ENCODE data around the gene PBXIP1. TPM values are rescaled to one million over a fixed set of nuclear protein-coding genes. Genes with fewer than 3 reads are reported as not detected.
"Not testable (repeated sequence)": the region's sequence is repeated elsewhere in the genome, so short reads cannot be mapped to it uniquely, and the experiment has no call there.

Gene PBXIP1
- total RNA-seq, 2 donors from 2014 or later: 61.9 to 118 TPM

DNA sequence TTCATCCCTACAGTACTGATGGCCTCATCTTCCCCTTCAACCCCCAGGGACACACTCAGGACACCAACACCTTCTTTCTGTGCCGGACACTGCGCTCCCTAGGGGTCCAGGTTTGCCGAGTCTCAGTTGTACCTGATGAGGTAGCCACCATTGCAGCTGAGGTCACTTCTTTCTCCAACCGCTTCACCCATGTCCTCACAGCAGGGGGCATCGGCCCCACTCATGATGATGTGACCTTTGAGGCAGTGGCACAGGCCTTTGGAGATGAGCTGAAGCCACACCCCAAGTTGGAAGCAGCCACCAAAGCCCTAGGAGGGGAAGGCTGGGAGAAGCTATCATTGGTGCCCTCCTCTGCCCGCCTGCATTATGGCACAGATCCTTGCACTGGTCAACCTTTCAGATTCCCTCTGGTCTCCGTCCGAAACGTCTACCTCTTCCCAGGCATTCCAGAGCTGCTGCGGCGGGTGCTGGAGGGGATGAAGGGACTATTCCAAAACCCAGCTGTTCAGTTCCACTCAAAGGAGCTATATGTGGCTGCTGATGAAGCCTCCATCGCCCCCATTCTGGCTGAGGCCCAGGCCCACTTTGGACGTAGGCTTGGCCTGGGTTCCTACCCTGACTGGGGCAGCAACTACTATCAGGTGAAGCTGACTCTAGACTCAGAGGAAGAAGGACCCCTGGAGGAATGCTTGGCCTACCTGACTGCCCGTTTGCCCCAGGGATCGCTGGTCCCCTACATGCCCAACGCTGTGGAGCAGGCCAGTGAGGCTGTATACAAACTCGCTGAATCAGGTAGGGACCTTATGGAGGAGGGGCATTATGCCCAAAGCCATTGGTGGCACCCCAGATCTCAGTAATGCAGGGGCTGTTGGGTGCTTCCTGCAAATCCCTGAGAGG is 32.4 kb upstream of the PBXIP1 start:
- H3K4me3 Mint-ChIP-seq: no peak overlapping the region
- H3K4me1 Mint-ChIP-seq: peaks cover 4% of the 10 kb centered on the region
- H3K27ac Mint-ChIP-seq: no peak overlapping the region
- no peaks in the 10 kb centered on the region for H3K9me3 Mint-ChIP-seq
- peaks cover 77% of the 10 kb centered on the region for H3K36me3 Mint-ChIP-seq (ENCODE audit: low read depth)
- H3K27me3 Mint-ChIP-seq: no peaks in the 10 kb centered on the region
- ATAC-seq (replicated peaks): no peak

DNA sequence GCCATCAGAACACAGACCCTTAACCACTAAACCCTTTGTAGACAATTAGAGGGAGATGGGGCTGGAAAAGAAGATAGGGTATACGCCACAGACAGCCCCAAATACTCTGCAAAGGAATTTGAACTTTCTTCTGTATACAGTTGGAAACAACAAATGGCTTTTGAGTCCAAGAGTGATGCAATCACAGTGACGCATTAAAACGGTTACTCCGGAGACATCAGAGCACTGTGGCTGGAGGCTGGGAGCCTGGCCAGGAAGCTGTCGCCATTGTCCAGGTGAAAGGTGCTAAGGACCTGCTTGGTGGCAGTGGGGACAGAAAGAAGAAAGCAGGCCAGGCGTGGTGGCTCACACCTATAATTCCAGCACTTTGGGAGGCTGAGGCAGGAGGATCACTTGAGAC is 31.4 kb upstream of the PBXIP1 start:
- no peak overlapping the region for H3K4me3 Mint-ChIP-seq
- no peak for ATAC-seq (replicated peaks)
- H3K27me3 Mint-ChIP-seq: no peaks in the 10 kb centered on the region
- H3K9me3 Mint-ChIP-seq: no peaks in the 10 kb centered on the region
- peaks cover 4% of the 10 kb centered on the region for H3K4me1 Mint-ChIP-seq
- peaks cover 72% of the 10 kb centered on the region for H3K36me3 Mint-ChIP-seq (ENCODE audit: low read depth)
- no peak overlapping the region for H3K27ac Mint-ChIP-seq

DNA sequence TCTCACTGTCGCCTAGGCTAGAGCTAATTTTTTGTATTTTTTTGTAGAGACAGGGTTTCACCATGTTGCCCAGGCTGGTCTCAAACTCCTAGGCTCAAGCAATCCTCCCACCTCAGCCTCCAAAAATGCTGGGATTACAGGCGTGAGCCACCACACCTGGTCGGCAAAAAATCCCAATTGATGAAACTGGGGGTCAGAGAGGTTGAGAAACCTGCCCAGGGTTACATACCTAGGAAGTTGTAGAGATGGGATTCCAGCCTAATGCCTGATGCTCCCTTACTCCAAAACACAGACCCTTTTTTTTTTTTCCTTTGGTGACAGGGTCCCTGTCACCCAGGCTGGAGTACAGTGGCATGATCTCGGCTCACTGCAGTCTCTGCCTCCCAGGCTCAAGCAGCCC is 30.8 kb upstream of the PBXIP1 start:
- H3K4me3 Mint-ChIP-seq; H3K27ac Mint-ChIP-seq; ATAC-seq (replicated peaks); H3K4me1 Mint-ChIP-seq; H3K9me3 Mint-ChIP-seq; H3K27me3 Mint-ChIP-seq: not testable (repeated sequence)
- peaks cover 69% of the 10 kb centered on the region for H3K36me3 Mint-ChIP-seq (ENCODE audit: low read depth)

DNA sequence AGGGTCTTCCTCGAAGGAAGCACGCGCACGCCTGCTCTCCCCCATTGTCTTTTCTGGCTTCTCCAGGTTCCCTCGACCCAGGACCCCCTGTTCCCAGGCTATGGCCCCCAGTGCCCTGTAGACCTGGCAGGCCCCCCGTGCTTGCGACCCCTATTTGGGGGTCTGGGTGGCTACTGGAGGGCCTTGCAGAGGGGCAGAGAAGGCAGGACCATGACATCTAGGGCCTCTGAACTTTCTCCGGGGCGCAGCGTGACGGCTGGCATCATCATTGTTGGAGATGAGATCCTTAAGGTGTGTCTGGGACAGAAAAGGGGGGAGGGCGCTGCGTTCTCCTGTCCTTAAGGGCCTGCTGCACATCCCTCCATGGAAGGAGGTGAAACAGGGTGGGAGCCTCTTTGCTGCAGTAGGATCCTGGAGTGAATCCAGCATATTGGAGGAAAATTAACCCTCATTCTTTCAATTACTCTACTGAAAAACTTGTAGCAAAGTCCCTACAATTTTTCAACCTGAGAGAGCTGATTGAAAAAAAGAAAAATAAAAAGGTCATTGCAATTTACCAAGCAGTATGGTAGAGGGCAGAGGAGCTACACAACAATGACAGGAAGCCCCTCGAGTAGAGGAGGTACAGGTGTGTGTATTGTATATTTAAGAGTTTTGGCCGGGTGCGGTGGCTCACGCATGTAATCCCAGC is 28.0 kb upstream of the PBXIP1 start:
- no peaks in the 10 kb centered on the region for H3K27me3 Mint-ChIP-seq
- no peak overlapping the region for H3K27ac Mint-ChIP-seq

DNA sequence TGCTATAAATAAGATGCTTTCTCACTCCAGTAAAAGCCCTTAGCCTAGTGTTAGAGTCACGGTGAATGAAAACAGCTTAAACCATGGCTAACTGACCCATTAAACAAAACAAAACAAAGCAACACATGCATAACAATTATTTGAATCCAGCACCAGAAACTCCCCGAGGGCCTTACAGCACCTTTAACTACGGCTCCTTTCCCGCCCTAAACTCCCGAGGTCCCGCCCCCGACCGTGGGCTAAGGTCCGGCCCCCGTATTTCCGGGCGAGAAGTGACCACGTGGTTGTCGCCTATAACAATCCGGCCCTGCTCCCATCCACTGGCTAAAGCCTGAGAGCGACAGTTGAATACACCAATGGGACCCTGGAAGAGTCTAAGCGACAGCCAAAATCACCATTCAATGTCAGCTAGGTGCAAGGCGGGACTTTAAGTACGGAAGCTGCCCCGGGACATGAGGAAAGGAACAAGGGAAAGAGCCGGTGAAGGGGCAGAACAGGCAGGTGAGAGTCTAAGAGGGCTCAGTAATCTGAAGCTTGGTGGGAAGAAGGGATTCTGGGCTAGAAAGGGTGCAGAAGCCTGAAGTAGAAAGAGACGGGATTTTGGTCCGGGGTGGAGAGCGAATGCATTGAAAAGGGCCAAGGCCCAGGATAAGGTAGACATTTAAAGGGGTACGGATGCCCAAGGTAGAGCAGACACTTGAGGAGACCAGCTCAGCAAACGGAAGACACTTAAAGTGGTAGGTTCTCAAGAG is 27.2 kb upstream of the PBXIP1 start, which contains the start of gene FLAD1:
Gene FLAD1, plus strand, starts transcription at position 448 of the 752 bp plus-strand sequence. CDS start 351 bp downstream, outside the sequence.
- Mint-ChIP-seq H3K27me3 (no peaks in the 10 kb centered on the region), H3K4me3 (no peak within 1 kb of the TSS), H3K27ac (no peak within 1 kb of the TSS), H3K4me1 (peaks cover 9% of the 10 kb centered on the region), H3K36me3 (ENCODE audit: low read depth) (peaks cover 61% of the 10 kb centered on the region), H3K9me3 (no peaks in the 10 kb centered on the region)
- ATAC-seq (replicated peaks): peak; percentile 99

More for the DNA sequence above, 28.0 kb upstream of the PBXIP1 start:
- ATAC-seq (replicated peaks): no peak
- no peaks in the 10 kb centered on the region for H3K9me3 Mint-ChIP-seq
- H3K4me3 Mint-ChIP-seq: no peak overlapping the region
- peaks cover 61% of the 10 kb centered on the region for H3K36me3 Mint-ChIP-seq (ENCODE audit: low read depth)
- peaks cover 13% of the 10 kb centered on the region for H3K4me1 Mint-ChIP-seq

DNA sequence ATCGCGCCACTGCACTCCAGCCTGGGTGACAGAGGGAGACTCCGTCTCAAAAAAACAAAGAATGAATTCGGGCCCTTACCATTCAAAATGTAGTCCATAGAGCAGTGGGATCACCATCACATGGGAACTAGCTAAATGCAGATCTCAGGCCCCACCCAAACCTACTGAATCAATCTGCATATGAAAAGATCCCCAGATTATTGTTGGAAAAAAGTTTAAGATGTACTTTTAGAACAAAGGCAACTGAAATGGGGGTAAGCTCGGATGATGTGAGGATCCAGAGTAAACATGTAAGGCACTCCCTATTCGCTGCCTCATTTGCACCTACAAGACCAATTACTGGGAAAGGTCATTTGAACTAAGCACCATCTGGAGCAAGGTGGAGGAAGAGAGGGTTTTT is 26.4 kb upstream of the PBXIP1 start:
- H3K4me1 Mint-ChIP-seq: peaks cover 9% of the 10 kb centered on the region
- no peak for ATAC-seq (replicated peaks)
- no peak overlapping the region for H3K4me3 Mint-ChIP-seq
- peaks cover 61% of the 10 kb centered on the region for H3K36me3 Mint-ChIP-seq (ENCODE audit: low read depth)
- no peaks in the 10 kb centered on the region for H3K9me3 Mint-ChIP-seq
- H3K27me3 Mint-ChIP-seq: no peaks in the 10 kb centered on the region
- H3K27ac Mint-ChIP-seq: no peak overlapping the region

DNA sequence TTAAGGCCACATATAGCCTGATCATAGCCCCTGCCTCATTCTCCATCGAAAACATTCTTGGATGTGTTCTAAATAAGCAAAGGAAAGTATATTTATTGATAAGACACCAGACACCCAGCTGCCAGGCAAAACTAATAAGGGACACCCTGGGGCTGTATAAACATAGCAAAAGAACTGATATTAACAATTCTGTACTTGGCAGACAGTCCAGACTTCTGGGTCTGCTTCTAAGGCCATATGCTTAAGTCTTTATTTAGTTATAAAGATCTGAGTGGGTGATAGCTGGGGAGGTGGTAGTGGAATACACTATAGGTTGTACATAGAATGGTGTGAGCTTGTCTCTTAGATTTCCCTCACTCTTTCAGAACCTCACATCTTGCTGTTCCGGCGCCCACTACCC is 22.5 kb upstream of the PBXIP1 start:
- no peaks in the 10 kb centered on the region for H3K9me3 Mint-ChIP-seq
- no peak overlapping the region for H3K4me3 Mint-ChIP-seq
- H3K4me1 Mint-ChIP-seq: peaks cover 14% of the 10 kb centered on the region
- H3K36me3 Mint-ChIP-seq (ENCODE audit: low read depth): peaks cover 45% of the 10 kb centered on the region
- H3K27ac Mint-ChIP-seq: no peak overlapping the region
- ATAC-seq (replicated peaks): no peak
- H3K27me3 Mint-ChIP-seq: no peaks in the 10 kb centered on the region

DNA sequence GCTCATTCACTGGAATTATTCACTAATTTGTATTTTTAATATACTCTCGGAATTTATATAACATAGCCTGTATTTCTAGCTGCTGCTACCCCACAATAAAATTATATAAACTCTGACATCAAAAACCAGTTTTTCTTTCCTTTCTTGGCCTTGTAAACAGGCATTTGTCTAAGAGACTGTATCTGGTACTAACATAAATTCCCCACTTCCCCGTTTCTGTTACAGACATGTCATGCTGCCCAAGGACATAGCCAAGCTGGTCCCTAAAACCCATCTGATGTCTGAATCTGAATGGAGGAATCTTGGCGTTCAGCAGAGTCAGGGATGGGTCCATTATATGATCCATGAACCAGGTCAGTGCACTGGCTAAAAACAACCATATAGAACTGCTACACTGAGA is 21.9 kb upstream of the PBXIP1 start:
- Mint-ChIP-seq H3K4me1 (peaks cover 14% of the 10 kb centered on the region), H3K27ac (peak overlapping the region; percentile 61), H3K36me3 (ENCODE audit: low read depth) (peaks cover 48% of the 10 kb centered on the region)
- not testable (repeated sequence) for H3K27me3 Mint-ChIP-seq; H3K9me3 Mint-ChIP-seq; H3K4me3 Mint-ChIP-seq; ATAC-seq (replicated peaks)

DNA sequence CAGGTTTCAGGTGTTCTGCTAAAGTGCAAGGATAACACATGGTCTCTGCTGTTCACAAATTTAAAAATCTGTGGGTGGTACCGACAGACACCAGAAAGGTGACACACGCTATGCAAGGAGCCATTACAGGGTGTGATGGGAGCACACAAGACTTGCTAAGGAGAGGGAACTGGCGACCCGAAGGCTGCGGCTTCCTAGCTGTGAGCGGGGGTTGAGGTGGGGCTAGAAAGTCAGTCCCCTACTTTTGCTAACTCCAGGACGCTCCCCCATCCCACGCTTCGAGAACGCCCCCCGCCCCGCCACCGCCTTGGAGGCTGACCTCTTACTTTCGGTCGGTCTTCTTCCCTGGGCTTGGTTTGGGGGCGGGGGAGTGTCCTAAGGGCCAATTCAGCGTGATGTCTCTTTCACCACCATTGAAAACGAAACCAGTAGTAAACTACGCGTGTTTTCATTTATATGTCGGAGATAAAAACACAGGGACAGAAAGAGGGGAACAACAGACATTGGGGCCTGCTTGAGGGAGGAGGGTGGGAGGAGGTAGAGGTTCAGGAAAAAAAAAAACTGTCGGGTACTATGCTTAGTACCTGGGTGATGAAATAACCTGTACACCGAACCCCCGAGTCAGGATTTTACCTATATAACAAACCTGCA is 19.6 kb upstream of the PBXIP1 start:
- Mint-ChIP-seq H3K4me3 (no peak overlapping the region), H3K4me1 (peaks cover 27% of the 10 kb centered on the region), H3K27me3 (no peaks in the 10 kb centered on the region), H3K36me3 (ENCODE audit: low read depth) (peaks cover 54% of the 10 kb centered on the region), H3K9me3 (no peaks in the 10 kb centered on the region), H3K27ac (no peak overlapping the region)
- ATAC-seq (replicated peaks): peak; percentile 13

DNA sequence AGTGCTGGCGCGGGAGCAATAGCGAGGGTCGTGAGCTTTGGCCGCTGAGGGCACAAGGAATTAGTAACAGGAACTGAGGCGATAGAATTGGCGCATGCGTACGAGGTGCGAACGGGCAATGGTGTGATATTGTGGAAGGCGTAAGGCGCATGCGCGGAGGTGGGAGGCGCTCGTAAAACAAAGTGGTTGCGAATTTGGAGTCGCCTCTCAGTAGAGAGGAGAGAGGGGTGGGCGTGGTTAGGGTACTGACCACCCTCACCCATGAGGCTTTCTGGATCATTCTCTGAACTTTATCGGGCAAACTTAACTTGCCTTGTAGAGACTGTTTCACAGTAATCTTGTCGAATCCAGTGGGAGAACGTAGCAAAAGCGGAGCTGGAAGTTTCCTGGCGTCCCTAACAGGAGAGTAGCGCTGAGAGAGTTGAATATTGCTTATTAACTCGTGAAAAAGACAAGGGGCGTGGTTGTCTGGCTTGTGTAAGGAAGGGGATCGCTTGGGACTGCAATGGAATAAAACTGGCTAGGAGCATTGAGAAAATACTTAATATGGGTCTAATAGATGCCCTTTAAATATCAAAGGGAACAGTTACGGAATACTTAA is 19.0 kb upstream of the PBXIP1 start:
- Mint-ChIP-seq H3K36me3 (ENCODE audit: low read depth) (peaks cover 52% of the 10 kb centered on the region), H3K27me3 (no peaks in the 10 kb centered on the region), H3K9me3 (no peaks in the 10 kb centered on the region), H3K4me1 (peaks cover 27% of the 10 kb centered on the region), H3K4me3 (no peak overlapping the region), H3K27ac (no peak overlapping the region)
- peak; percentile 60 for ATAC-seq (replicated peaks)

DNA sequence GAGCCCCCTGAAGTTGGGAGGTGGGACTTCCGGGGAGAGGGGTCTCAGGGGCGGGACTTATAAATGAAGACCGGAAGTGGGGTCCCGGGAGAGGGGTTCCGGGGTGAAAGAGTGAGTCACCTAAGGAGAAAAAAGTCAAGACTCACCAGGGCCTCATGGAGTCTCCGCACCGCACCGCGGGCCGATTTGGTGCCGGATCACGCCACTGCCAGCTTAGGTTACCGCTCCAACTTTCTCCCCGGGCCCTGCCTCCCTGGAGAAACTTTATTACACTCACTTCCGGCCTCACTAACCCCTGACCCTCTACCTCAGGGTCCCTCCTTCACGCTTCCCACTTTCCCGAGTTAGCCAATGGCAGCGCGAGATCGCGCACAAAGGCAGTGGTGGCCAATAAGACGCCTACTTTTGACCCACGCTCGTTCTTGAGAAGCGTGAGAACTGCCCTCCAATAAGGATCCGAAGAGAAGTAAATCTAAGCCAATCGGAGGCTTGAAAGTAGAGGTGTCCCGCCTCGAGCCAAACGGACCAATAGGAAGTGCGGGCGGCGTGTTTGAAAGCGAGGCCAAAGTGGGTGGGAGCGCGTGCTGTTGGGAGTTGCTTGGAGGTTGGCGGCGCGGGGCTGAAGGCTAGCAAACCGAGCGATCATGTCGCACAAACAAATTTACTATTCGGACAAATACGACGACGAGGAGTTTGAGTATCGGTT is 18.4 kb upstream of the PBXIP1 start, which contains the start of gene CKS1B:
Gene CKS1B, plus strand, starts transcription at position 580 of the 706 bp plus-strand sequence. Its CDS starts 65 bp downstream, at position 645.
- no peak within 1 kb of the TSS for H3K27ac Mint-ChIP-seq
- no peak within 1 kb of the TSS for H3K4me3 Mint-ChIP-seq
- peaks cover 28% of the 10 kb centered on the region for H3K4me1 Mint-ChIP-seq
- ATAC-seq (replicated peaks): peak; percentile 86
- no peaks in the 10 kb centered on the region for H3K27me3 Mint-ChIP-seq
- peaks cover 52% of the 10 kb centered on the region for H3K36me3 Mint-ChIP-seq (ENCODE audit: low read depth)
- H3K9me3 Mint-ChIP-seq: no peaks in the 10 kb centered on the region

DNA sequence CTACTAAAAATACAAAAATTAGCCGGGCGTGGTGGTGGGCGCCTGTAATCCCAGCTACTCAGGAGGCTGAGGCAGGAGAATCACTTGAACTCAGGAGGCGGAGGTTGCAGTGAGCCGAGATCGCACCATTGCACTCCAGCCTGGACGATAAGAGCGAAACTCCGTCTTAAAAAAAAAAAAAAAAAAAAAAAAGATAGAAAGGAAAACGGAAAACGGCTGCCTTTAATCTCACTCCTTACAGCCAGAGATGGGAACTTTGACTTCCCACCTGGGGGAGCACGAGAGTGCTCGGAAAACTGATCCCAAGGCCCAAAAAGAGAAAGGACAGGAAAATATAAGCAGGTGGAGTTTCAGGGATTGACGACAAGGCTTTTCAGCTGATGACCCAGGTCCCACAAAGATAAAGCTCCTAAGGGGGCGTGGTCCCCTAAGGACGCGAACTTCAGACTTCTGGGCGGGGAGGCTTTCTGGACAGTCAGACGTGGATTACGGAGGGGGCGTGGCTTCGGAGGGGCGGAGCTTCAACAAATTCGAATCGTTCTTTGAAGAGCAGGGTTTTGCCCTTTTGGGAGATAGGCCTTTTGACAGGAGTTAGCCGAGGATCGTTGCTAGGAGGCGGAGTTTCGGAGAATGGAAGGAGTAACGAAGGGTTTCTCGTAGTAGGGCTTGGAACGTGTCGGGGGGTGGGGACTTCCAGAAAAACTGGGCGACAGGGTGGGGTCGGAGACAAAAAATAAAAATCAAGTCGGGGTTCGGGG is 17.6 kb upstream of the PBXIP1 start:
- H3K9me3 Mint-ChIP-seq: no peaks in the 10 kb centered on the region
- peaks cover 31% of the 10 kb centered on the region for H3K4me1 Mint-ChIP-seq
- ATAC-seq (replicated peaks): peak; percentile 42
- no peaks in the 10 kb centered on the region for H3K27me3 Mint-ChIP-seq
- no peak overlapping the region for H3K27ac Mint-ChIP-seq
- no peak overlapping the region for H3K4me3 Mint-ChIP-seq
- H3K36me3 Mint-ChIP-seq (ENCODE audit: low read depth): peaks cover 52% of the 10 kb centered on the region
